Mucosa of descending colon (tissue), 3 donors: ENCODE measurements around the gene ACAN. TPM values are rescaled to one million over a fixed set of nuclear protein-coding genes. Genes with fewer than 3 reads are reported as not detected.

Experiments used
- ATAC-seq: fragments of 200-7000 bp; cut with Tn5 transposase; one replicate; pipeline ENCODE4 v1.9.1; 2020; ENCODE audit warnings: mild to moderate bottlenecking, moderate library complexity
- DNase-seq, 3 donors: peaks; one replicate each; pipeline ENCODE4 v3.0.0-alpha.2; 2020
- H3K36me3 ChIP-seq: fragments of 200-600 bp; one replicate; pipeline ENCODE4 v1.8.0; 2021; ENCODE audit warnings: low read depth, mild to moderate bottlenecking
- H3K4me1 ChIP-seq: fragments of 200-600 bp; one replicate; pipeline ENCODE4 v1.8.0; 2021; ENCODE audit warnings: low read depth, mild to moderate bottlenecking
- H3K4me3 ChIP-seq: fragments of 200-600 bp; one replicate; pipeline ENCODE4 v1.8.0; 2021; ENCODE audit warnings: mild to moderate bottlenecking
- H3K9me3 ChIP-seq: fragments of 200-600 bp; one replicate; pipeline ENCODE4 v1.8.0; 2021; ENCODE audit warnings: mild to moderate bottlenecking
- CTCF ChIP-seq: fragments of 200-600 bp; IDR thresholded peaks from one replicate; pipeline ENCODE4 v1.8.0; 2022; ENCODE audit warnings: antibody characterized with exemption, mild to moderate bottlenecking
- intact Hi-C, 2 donors: fragments of 100-400 bp; cut with DNase I in 1 of 2; cut with micrococcal nuclease in 1 of 2; formaldehyde crosslinking; loops; one replicate each; pipeline versions ENCODE4 v1.11.0 to v1.11.1; 2022; cut with DNase I, micrococcal nuclease
- total RNA-seq, 3 donors: library from RNA; stranded (reverse); fragmentation: NEBNext Ultra II Directional in 2 of 3; extraction: Animal tissue kit (Norgen Biotek cat#: 25700) in 2 of 3; gene quantifications; one replicate each; pipeline versions ENCODE4 v1.2.1 to v1.2.4, GENCODE V29; 2021 to 2023
- donor health status: DM: no; HTN: no; CAD: no; lungs with moderate emphysema.
- donor health status: DM: no; HTN: no; CAD: no.
- donor health status: DM: no; HTN: yes; CAD: no.

The ACAN gene
- total RNA-seq, 3 donors from 2014 or later = 0.09 to 1.3 (median 0.23) TPM

DNA sequence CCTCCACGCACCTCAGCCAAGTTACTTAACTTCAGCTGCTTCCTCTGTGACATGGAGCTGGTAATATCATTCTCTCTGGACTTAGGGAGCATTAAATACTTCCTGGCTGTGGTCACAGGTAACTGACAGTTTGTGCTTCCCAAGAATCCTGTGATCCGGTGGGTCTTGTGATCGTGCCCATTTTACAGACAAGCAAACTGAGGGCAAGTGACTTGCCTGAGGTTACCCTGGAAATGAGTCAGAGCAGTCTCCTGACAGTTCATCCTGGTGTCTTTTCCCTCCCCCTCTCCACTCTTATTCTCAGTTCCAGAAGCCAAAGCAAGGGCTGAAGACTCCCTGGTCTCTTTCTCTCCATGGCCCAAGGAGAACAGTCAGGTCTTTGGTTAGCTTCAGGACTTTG lies 35.9 kb downstream of the ACAN start:
- ATAC-seq (no peak), DNase-seq (no peak)
- TF ChIP-seq CTCF = no peak
- intact Hi-C loops = loop anchor here in 1 of 2 donors (10.0 kb wide), 1 partner anchor 184 kb away; no protein-coding TSS in a partner anchor
- Histone ChIP-seq H3K36me3 (no peaks in the 10 kb centered on the region), H3K9me3 (no peaks in the 10 kb centered on the region), H3K4me3 (no peak overlapping the region), H3K4me1 (no peaks in the 10 kb centered on the region)

GRCh38 chr15:88839961-88840360 lies 36.7 kb downstream of the ACAN start:
- no peak for TF ChIP-seq CTCF
- no peaks in the 10 kb centered on the region for H3K9me3 ChIP-seq
- intact Hi-C loops = loop anchor here in 1 of 2 donors (10.0 kb wide), 1 partner anchor 185 kb away; no protein-coding TSS in a partner anchor
- H3K4me3 ChIP-seq = no peak overlapping the region
- H3K36me3 ChIP-seq = no peaks in the 10 kb centered on the region
- ATAC-seq (no peak), DNase-seq (no peak)
- no peaks in the 10 kb centered on the region for H3K4me1 ChIP-seq

DNA sequence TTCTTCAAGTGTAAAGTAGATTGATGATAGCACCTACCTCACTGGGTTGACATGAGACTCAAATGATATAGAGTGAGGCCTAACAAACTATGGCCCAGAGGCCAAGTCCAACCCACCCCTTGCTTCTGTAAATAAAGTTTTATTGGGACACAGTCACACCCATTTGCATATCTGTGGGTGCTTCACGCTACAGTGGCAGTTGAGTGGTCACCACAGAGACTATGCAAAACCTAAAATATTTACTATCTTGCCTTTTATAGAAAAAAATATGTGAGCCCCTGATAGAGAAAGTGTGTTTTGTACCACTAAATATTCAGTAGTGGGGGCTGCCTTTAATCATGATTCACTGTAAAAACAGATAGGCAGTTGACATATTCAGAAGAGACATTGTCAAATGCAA lies 38.0 kb downstream of the ACAN start:
- no peak overlapping the region for H3K4me3 ChIP-seq
- intact Hi-C loops = no loop called here
- no peaks in the 10 kb centered on the region for H3K4me1 ChIP-seq
- H3K9me3 ChIP-seq = no peaks in the 10 kb centered on the region
- DNase-seq (no peak), ATAC-seq (no peak)
- no peaks in the 10 kb centered on the region for H3K36me3 ChIP-seq
- TF ChIP-seq CTCF = no peak

DNA sequence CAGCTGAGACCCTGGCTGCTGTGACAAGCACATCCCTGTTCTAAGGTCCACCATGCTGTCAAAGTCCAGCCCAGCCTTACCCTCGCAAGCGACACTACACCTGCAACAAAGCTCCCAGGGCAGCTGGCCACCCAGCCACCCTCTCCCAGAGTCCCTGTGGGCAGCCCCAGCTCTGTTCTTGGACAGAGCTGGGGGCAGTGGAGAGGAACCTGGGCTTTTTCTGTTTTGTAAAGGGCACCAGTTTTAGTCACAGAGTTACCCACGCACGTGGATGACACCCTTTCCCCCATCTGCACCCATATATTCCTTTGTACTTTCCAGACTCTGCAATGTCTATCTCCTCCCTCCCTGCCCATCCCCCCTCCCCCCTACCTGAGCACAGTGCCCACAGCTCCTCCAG lies 38.9 kb downstream of the ACAN start:
- no peak for TF ChIP-seq CTCF
- H3K4me3 ChIP-seq = no peak overlapping the region
- intact Hi-C loops = no loop called here
- DNase-seq = no peak
- ATAC-seq = no peak
- H3K4me1 ChIP-seq = no peaks in the 10 kb centered on the region
- H3K9me3 ChIP-seq = no peaks in the 10 kb centered on the region
- no peaks in the 10 kb centered on the region for H3K36me3 ChIP-seq

- intact Hi-C loops = no loop called here
- Histone ChIP-seq H3K4me3 (no peak overlapping the region), H3K4me1 (no peaks in the 10 kb centered on the region), H3K9me3 (no peaks in the 10 kb centered on the region), H3K36me3 (no peaks in the 10 kb centered on the region)
- DNase-seq (no peak), ATAC-seq (no peak)
- TF ChIP-seq CTCF = no peak
Observed at GRCh38 chr15:88843334-88843733, 40.1 kb downstream of the ACAN start.

DNA sequence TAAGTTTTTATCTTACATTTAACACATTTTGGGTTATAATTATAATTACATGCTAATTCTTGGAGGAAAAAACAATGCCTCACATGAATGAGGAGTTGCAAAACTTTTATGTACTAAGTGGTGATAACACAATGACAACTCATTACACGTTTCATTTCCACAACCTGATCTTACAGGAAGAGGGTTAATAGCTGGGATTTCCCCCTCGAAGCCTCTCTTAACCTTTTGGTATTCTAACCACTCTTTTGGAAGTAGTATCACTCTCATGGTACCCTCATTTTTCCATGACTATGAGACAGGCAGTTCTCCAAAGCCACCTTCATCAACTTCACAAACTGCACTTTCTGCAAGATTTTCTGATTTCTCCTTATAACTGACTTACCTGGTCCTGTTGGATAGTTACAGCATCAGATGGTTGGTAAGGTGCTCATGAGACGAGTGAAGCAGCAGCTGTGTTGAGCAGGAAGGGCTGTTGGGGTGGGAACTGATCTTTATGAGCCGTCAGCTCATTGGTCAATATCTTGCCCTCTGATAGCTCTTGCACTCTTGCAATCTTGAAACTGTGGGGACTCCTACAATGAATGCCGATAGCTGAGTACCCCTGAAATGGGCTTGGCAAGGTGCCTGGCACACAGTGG lies 41.6 kb downstream of the ACAN start:
- Histone ChIP-seq H3K4me3 (no peak overlapping the region), H3K36me3 (no peaks in the 10 kb centered on the region), H3K9me3 (no peaks in the 10 kb centered on the region), H3K4me1 (no peaks in the 10 kb centered on the region)
- DNase-seq = no peak
- ATAC-seq = no peak
- intact Hi-C loops = no loop called here
- TF ChIP-seq CTCF = no peak
